ENCODE measurements around the gene ATP1A1. TPM values are rescaled to one million over a fixed set of nuclear protein-coding genes. Genes with fewer than 3 reads are reported as not detected.

ATP1A1 gene
- total RNA-seq, 1 donor from 2014 or later = 219 TPM

DNA sequence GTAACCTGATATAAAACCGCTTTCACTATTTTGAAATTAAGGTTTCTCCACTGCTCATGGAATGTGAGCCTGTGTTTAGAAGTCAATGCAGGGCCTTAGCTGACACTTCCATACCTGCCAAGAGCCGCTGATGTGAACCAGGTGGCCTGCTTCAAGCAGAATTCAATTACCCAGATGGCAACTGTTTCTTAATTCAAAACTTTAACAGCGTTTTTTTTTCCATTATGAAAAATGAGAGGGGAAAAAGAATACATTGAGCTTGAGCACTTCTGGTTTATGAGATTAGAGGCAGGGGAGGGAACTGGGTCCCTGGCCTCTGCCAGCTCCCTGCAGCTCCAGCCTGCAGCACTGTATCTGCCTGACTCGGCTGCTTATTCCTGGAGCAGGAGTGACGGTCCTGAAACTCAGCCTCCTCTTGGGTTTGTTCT is 7.7 kb upstream of the ATP1A1 start:
- no peaks in the 10 kb centered on the region for H3K9me3 Mint-ChIP-seq
- TF ChIP-seq, protein P1, sequence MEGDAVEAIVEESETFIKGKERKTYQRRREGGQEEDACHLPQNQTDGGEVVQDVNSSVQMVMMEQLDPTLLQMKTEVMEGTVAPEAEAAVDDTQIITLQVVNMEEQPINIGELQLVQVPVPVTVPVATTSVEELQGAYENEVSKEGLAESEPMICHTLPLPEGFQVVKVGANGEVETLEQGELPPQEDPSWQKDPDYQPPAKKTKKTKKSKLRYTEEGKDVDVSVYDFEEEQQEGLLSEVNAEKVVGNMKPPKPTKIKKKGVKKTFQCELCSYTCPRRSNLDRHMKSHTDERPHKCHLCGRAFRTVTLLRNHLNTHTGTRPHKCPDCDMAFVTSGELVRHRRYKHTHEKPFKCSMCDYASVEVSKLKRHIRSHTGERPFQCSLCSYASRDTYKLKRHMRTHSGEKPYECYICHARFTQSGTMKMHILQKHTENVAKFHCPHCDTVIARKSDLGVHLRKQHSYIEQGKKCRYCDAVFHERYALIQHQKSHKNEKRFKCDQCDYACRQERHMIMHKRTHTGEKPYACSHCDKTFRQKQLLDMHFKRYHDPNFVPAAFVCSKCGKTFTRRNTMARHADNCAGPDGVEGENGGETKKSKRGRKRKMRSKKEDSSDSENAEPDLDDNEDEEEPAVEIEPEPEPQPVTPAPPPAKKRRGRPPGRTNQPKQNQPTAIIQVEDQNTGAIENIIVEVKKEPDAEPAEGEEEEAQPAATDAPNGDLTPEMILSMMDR (IDR thresholded peaks at IDR 0.05; ENCODE audit: unreplicated experiment) = no peak
- no peak overlapping the region for H3K4me3 Mint-ChIP-seq
- H3K27me3 Mint-ChIP-seq (ENCODE audit: low read depth) = peaks cover 2% of the 10 kb centered on the region
- H3K4me1 Mint-ChIP-seq = peaks cover 23% of the 10 kb centered on the region
- no peak for DNase-seq (ENCODE audit: low spot score in 2 of 2, unreplicated experiment in 2 of 2)
- no peaks in the 10 kb centered on the region for H3K36me3 Mint-ChIP-seq
- peak overlapping the region; percentile 76 for H3K27ac Mint-ChIP-seq

GRCh38 chr1:116365857-116366256 is 7.2 kb upstream of the ATP1A1 start:
- Mint-ChIP-seq H3K27me3 (ENCODE audit: low read depth) (peaks cover 2% of the 10 kb centered on the region), H3K9me3 (no peaks in the 10 kb centered on the region), H3K4me1 (peaks cover 22% of the 10 kb centered on the region), H3K36me3 (no peaks in the 10 kb centered on the region), H3K27ac (peak overlapping the region; percentile 76), H3K4me3 (no peak overlapping the region)
- TF ChIP-seq, protein P1 (IDR thresholded peaks at IDR 0.05; ENCODE audit: unreplicated experiment) = no peak
- DNase-seq (ENCODE audit: low spot score in 2 of 2, unreplicated experiment in 2 of 2) = no peak

DNA sequence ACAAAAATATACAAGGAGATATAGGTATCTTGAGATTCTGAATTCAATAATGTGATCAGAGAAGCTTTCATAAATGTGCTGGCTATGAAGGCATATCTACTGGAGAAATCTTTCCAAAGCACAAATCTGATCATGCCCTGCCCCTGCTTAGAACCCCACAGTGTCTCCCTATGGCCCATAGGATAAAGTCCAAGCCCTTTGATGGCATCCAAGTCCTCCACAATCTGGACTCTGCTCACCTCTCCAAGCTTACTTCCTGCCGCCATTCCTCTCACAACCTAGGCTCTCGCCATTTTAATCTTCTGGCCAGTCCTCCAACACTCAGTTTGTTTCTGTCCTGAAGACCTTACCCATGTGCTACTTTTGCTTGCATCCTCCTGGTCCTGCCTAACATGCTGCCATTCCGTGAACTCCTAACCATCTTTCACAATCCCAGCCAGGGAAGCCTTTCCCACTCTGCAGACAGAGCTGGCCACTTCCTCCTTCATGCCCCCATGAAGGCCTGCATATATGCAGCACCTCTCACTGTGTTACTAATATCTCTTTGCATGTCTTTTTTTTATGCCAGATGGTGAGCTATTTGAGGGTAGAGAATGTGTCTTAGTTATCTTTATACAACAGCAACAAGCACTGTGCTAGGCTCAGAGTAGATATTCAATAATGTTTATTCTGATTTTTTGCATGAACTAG is 5.6 kb upstream of the ATP1A1 start:
- Mint-ChIP-seq H3K27ac (no peak overlapping the region), H3K4me3 (no peak overlapping the region), H3K27me3 (ENCODE audit: low read depth) (peaks cover 2% of the 10 kb centered on the region), H3K4me1 (peaks cover 27% of the 10 kb centered on the region), H3K9me3 (no peaks in the 10 kb centered on the region), H3K36me3 (no peaks in the 10 kb centered on the region)
- TF ChIP-seq, protein P1 (IDR thresholded peaks at IDR 0.05; ENCODE audit: unreplicated experiment) = no peak
- no peak for DNase-seq (ENCODE audit: low spot score in 2 of 2, unreplicated experiment in 2 of 2)

DNA sequence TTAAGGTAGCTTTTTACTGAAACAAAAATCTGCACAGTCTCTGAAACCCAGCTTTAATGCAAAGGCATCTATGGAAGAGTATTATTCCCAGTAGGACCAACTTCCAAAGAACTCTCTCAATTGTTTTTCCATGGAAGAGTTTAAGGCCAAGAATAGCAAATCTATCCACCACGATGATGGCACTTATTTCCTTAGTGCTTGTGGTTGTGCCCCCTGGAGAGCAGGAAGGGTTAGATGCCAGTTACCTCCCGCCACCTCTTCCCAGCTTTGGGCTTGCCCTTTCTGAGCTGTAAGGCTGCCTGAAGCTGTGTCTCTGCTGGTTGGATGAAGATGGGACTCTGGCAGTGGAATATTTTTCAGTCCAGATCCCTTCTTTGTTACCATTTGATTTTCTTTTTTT is 4.8 kb upstream of the ATP1A1 start:
- peaks cover 27% of the 10 kb centered on the region for H3K4me1 Mint-ChIP-seq
- H3K27ac Mint-ChIP-seq = no peak overlapping the region
- no peaks in the 10 kb centered on the region for H3K9me3 Mint-ChIP-seq
- H3K4me3 Mint-ChIP-seq = no peak overlapping the region
- H3K27me3 Mint-ChIP-seq (ENCODE audit: low read depth) = peaks cover 2% of the 10 kb centered on the region
- no peaks in the 10 kb centered on the region for H3K36me3 Mint-ChIP-seq
- TF ChIP-seq, protein P1 (IDR thresholded peaks at IDR 0.05; ENCODE audit: unreplicated experiment) = no peak
- no peak for DNase-seq (ENCODE audit: low spot score in 2 of 2, unreplicated experiment in 2 of 2)

DNA sequence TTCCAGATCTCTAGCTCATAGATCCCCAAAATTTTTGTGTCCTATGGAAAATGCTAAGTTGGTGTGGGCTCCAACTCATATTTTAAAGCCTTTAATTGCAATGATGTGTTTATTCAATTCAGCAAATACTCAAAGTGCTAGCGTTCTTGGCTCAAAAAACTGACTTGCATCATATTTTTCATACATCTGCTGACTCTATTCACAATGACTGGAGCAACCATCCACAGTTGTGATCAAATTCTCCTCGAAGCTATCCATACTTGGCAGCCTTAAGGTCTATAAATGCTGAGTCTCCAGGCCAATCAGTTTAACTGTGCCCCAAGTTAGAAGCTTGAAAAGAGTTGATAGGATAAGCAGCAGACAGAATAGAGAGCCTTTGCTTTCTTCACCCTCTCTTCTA is 2.9 kb upstream of the ATP1A1 start:
- no peak overlapping the region for H3K27ac Mint-ChIP-seq
- H3K4me3 Mint-ChIP-seq = no peak overlapping the region
- TF ChIP-seq, protein P1 (IDR thresholded peaks at IDR 0.05; ENCODE audit: unreplicated experiment) = no peak

More for the DNA sequence above, 2.9 kb upstream of the ATP1A1 start:
- H3K36me3 Mint-ChIP-seq = no peaks in the 10 kb centered on the region
- no peaks in the 10 kb centered on the region for H3K9me3 Mint-ChIP-seq
- DNase-seq (ENCODE audit: low spot score in 2 of 2, unreplicated experiment in 2 of 2) = no peak
- peaks cover 2% of the 10 kb centered on the region for H3K27me3 Mint-ChIP-seq (ENCODE audit: low read depth)
- H3K4me1 Mint-ChIP-seq = peaks cover 33% of the 10 kb centered on the region

Measured in mesothelial cell of epicardium (in vitro differentiated cells).